ENCODE results near the gene STMN3.
A peak's percentile ranks its signal among the peaks of the same experiment; 100 is the strongest.
"Not testable (repeated sequence)": the region's sequence is repeated elsewhere in the genome, so short reads cannot be mapped to it uniquely, and the experiment has no call there.

Gene STMN3

DNA sequence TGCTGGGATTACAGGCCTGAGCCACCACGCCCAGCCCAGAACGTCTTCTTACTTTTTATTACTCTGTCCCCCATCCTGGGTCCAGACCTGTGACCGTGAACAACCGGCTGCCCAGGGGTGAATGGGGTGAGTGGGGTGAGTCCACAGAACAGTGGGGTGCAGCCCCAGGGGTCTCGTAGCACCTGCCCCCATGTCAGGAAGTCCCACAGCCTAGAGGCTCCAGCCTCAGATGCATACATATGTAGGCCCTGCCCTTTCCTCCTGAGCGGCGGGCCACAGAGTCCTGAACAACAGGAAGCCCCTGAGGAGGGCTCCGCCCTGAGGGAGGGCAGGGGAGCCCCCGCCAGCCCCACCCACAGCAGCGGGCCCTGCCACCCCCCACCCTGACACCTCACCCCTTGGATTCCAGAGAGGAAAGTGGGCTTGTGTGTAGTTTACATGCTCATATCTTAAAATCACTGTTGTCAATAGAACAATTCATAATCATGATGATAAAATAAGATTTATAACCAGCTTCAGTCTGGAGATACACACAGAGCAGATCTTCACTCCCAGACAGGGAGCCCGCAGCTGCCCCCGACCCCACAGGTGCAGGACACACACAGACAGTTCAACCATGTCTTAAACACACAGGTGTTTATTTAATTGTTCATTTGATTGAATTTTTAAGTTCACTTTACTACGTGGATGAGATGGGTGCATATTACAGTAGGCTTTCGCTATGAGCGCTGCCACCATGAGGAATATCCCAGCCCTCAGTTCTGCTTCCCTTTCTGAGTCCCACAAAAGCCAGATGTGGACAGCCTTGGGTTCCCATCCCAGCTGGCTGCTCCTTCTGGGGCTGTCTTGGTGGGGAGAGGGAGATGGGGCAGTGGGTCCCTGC lies 13.9 kb downstream of the STMN3 start:
- no peak for DNase-seq (ENCODE audit: low read depth)
- no peak overlapping the region for H3K4me3 ChIP-seq (ENCODE audit: low read depth, low read length)
- TF ChIP-seq, protein P1, sequence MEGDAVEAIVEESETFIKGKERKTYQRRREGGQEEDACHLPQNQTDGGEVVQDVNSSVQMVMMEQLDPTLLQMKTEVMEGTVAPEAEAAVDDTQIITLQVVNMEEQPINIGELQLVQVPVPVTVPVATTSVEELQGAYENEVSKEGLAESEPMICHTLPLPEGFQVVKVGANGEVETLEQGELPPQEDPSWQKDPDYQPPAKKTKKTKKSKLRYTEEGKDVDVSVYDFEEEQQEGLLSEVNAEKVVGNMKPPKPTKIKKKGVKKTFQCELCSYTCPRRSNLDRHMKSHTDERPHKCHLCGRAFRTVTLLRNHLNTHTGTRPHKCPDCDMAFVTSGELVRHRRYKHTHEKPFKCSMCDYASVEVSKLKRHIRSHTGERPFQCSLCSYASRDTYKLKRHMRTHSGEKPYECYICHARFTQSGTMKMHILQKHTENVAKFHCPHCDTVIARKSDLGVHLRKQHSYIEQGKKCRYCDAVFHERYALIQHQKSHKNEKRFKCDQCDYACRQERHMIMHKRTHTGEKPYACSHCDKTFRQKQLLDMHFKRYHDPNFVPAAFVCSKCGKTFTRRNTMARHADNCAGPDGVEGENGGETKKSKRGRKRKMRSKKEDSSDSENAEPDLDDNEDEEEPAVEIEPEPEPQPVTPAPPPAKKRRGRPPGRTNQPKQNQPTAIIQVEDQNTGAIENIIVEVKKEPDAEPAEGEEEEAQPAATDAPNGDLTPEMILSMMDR (IDR thresholded peaks at IDR 0.05; ENCODE audit: control insufficient read depth, extremely low read depth, insufficient read depth) = no peak

DNA sequence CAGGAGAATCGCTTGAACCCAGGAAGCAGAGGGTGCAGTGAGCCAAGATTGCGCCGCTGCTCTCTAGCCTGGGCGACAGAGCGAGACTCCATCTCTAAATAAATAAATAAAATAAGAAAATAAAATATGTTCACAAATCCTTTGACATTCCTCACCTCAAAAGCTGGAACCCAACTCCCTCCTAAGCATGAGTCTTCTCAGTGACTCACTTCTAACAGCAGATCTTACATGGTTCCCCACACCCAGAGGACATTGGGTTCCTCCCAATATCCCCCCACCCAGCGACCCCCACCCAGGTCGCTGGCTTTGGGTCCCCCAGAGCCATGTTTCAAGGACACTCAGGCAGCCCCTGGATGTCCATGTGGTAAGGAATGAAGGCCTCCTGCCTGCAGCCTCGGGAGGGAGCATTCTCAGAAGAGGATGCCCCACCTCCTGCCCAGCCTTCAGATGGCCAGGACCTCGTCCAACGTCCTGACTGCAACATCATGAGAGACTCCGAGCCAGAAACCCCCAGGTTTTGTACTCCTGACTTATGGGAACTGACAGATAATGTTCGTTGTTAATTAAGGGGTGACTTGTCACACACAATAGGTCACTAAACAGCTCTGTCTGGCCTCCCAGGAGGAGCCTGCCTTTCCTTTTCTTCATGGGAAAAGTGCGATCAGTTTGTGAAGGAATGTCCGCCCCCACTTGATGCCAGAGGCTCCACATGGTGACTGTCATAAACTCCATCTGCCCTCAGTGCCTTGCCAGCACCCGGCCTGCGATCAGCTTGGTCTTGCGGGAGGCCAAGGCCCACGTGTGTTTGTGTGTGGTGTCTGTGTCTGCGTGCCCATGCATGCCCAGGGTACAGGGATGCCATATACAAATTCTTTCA lies 16.2 kb downstream of the STMN3 start:
- TF ChIP-seq, protein P1 (IDR thresholded peaks at IDR 0.05; ENCODE audit: control insufficient read depth, extremely low read depth, insufficient read depth) = no peak
- DNase-seq (ENCODE audit: low read depth) = no peak
- no peak overlapping the region for H3K4me3 ChIP-seq (ENCODE audit: low read depth, low read length)

DNA sequence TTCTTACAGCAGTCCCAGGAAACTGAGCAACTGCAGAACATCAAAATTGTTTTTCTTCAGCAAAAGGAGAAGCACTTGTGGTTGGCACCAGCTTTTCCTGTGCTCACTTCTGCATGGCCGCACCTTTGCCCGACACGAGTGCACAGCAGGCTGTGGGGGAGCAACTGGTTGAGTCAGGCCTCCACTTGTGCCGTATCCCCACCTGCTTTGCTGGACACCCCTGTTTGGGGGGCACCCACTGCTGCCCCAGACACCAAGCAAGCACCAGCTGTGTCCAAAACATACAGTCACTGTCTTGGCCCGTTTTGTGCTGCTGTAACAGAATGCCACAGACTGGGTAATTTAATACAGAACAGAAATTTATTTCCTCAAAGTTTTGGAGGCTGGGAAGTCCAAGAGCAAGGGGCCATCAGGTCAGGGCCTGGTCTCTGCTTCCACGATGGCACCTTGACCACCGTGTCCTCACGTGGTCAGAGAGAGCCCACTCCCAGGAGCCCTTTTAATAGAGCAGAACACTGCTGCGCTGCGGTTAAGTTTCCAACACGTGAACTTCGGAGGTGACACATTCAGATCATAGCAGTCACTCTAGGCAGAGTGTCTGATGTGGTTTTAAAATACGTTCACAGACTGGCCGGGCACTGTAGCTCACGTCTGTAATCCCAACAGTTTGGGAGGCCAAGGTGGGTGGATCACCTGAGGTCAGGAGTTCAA lies 17.6 kb downstream of the STMN3 start:
- TF ChIP-seq, protein P1 (IDR thresholded peaks at IDR 0.05; ENCODE audit: control insufficient read depth, extremely low read depth, insufficient read depth) = no peak
- no peak overlapping the region for H3K4me3 ChIP-seq (ENCODE audit: low read depth, low read length)
- no peak for DNase-seq (ENCODE audit: low read depth)

DNA sequence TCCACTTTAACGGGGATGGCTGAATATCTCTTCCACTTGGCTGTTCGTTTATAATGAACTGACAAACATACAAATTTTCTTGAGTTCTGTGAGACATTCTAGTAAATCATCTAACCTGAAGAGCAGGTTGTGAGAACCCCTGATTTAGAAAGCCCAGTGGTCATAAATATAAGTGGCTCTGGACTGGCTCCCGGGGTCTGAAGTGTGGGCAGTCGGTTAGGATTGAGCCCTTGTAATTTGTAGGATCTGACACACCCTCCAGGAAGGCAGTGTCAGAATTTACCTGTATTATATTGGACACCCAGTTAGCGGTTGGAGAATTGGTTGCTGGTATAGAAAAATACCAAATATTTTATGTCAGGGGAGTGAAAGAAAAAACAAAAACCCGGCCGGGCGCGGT lies 19.5 kb downstream of the STMN3 start:
- no peak overlapping the region for H3K4me3 ChIP-seq (ENCODE audit: low read depth, low read length)
- TF ChIP-seq, protein P1 (IDR thresholded peaks at IDR 0.05; ENCODE audit: control insufficient read depth, extremely low read depth, insufficient read depth) = no peak
- no peak for DNase-seq (ENCODE audit: low read depth)

DNA sequence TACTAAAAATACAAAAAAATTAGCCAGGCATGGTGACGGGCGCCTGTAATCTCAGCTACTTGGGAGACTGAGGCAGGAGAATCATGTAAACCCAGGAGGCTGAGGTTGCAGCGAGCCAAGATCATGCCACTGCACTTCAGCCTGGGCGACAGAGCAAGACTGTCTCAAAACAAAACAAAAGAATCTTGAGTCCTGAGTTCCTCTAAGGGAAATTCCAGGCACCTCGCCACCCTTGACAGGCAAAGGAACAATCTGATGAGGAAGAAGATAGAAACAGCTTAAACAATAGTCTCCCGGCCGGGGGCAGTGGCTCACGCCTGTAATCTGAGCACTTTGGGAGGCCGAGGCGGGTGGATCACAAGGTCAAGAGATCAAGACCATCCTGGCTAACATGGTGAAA lies 21.8 kb downstream of the STMN3 start:
- not testable (repeated sequence) for DNase-seq (ENCODE audit: low read depth); H3K4me3 ChIP-seq (ENCODE audit: low read depth, low read length)

DNA sequence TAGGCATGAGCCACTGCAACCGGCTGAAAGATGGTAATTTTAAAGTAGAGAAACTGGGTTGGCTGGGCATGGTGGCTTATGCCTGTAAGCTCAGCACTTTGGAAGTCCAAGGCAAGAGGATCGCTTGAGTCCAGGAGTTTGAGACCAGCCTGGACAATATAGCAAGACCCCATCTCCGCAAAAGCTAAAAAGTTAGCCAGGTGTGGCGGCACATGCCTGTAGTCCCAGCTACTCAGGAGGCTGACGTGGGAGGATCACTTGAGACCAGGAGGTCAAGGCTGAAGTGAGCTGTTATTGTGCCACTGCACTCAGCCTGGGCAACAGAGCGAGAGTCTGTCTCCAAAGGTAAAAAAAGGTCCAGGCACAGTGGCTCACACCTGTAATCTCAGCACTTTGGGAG lies 22.3 kb downstream of the STMN3 start:
- not testable (repeated sequence) for H3K4me3 ChIP-seq (ENCODE audit: low read depth, low read length); DNase-seq (ENCODE audit: low read depth)

DNA sequence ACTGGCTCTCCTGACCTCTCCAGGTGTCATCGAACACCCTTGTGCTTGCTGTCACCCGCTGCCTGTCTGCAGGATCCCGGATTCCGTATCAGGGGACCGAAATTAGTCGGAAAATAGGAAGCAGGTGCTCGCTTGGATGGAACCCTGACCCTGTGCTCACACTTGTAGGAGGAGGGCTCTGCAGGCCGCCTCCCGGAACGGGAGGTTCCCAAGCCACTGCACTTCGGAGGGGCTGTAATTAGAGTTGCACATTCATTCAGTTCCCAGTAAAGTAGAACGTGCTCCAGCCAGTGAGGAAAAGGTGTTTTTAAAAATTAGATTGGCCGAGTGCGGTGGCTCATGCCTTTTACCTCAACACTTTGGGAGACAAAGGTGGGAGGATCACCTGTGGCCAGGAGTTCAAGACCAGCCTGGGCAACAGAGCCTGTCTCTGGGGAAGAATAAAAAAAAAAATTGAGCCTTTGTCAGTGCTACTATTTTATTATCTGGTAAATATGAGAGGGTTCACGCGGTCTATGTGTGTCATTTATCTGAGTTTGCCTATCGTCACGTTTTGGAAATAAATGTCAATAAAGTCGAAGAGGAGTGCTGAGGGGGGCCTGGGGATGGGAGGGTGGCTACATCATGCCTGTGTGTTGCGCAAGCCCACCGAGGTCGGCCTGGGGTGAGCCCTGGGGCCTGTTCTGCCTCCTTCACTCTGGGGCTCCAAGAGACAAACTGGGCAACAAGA lies 24.8 kb downstream of the STMN3 start:
- H3K4me3 ChIP-seq (ENCODE audit: low read depth, low read length) = peak overlapping the region; percentile 98
- DNase-seq (ENCODE audit: low read depth) = peak; percentile 71
- TF ChIP-seq, protein P1 (IDR thresholded peaks at IDR 0.05; ENCODE audit: control insufficient read depth, extremely low read depth, insufficient read depth) = no peak
